GM18499 (cell line): ENCODE data around the gene LUC7L.
"Not testable (repeated sequence)": the region's sequence is repeated elsewhere in the genome, so short reads cannot be mapped to it uniquely, and the experiment has no call there.

ENCODE experiments used
- ATAC-seq: cut with Tn5 transposase; IDR thresholded peaks from one replicate; pipeline ENCODE4 v1.9.1; 2021; ENCODE audit warnings: moderate number of reproducible peaks; ENCODE audit not compliant: insufficient read depth, unreplicated experiment

LUC7L gene

DNA sequence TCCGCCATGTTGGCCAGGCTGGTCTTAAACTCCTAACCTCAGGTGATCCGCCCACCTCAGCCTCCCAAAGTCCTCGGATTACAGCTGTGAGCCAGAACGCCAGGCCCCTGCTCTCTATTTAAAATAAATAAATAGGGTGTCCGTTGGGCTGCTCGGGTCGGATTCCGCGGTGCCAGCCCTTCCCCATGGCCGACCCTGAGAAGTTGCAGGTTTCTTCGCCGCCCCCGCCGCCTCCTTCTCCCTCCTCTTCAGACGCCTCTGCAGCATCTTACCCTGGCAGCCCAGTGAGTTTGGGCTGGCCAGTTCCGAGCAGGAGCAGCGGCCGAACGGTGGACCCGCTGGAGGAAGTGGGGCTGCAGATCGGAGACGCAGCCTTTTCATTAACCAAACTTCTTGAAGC lies 1.7 kb upstream of the LUC7L start:
- no peak for ATAC-seq

DNA sequence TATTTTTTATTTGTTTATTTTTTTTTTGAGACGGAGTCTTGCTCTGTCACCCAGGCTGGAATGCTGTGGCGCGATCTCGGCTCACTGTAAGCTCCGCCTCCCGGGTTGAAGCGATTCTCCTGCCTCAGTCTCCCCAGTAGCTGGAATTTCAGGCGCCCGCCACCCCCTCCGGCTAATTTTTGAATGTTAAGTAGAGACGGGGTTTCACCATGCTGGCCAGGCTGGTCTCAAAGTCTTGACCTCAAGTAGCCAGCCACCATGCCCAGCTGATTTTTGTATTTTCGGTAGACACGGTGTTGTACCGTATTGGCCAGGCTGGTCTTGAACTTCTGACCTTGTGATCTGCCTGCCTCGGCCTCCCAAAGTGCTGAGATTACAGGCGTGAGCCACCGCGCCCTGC lies 1.1 kb upstream of the LUC7L start:
- ATAC-seq: not testable (repeated sequence)

DNA sequence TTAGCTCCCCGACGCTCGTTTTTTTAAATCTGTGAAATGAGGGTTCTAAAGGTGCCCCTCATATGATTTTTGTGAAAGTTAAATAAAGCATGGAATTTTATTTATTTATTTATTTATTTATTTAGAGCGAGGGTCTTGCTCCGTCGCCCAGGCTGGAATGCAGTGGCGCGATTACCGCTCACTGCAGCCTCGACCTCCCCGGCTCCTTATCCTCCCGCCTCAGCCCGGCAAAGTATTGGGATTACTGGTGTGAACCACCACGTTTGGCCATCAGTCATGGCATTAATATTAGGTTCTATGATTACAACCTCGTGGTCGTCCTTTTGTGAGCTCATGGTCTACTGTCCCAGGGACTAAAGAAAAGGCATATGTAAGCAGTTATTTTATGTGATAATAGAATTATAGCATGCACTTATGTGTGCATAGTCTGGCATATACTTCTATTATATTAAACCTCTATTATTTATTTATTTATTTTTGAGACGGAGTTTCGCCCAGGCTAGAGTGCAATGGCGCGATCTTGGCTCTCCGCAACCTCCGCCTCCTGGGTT lies 557 bp upstream of the LUC7L start:
- no peak for ATAC-seq

DNA sequence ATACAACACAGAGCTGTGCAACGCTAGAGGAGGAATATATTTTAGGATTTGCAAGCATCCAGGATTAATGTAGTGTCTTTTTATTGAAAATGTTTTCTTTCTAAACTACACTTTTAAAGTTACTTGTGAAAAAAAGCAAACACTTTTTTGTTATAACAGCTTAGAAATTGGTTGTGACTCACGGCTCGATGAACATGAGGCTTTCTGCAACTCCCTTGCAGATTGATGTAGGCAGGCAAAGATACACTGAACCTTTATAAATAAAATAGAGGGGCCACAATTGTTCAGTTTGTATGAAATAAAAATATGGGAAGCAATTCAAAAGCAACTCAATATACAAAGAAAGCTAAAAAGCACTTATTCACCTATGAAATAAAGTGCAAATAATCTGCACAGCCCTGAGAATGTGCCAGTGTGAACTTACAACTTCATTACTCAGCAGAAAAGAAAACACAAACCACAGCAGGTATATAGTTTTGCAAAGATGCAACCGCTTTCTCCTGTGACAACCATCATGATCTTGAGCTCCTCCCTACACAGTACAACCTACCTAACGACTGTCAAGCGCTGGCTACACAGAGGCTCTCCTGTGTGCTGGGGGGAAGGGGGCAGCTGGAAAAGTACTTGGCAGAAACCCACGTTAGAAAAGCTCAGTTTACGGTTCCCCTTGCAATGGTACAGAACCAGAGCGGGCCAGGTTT lies 948 bp downstream of the LUC7L start:
- no peak for ATAC-seq

DNA sequence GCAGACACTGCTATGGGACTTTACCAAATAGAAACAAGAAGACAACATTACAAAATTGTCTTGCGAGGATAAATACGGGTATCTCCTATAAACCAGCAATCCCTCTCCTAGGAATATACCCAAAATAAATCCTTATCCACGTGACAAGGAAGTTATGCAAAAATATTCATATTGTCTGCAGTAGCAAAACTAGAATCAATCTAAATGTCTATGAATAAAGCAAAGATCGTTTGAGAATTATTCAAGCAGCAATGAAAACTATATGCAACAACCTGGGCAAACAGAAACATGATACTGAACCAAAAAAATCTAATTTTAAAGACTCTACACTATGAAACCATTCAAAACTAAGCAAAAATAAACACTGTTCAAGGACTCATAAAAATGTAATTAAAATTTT lies 9.2 kb downstream of the LUC7L start:
- no peak for ATAC-seq

DNA sequence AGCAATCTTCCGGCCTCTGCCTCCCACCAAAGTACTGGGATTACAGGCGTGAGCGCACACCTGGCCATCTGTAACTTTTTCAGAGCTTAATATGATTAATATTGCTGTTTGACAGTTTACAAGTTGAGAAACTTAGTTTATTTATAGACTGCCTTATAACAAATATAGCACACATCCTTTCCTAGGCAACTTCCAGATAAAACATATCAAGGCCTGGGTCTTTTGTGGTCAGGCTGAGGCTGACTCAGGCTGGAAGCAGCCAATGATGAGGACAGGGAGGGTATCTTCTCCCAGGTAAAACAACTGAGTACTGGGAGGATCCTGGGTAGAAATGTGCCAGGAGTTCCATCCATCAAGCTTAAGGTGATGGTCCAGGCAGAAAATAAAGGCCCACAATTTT lies 16.2 kb downstream of the LUC7L start:
- no peak for ATAC-seq

DNA sequence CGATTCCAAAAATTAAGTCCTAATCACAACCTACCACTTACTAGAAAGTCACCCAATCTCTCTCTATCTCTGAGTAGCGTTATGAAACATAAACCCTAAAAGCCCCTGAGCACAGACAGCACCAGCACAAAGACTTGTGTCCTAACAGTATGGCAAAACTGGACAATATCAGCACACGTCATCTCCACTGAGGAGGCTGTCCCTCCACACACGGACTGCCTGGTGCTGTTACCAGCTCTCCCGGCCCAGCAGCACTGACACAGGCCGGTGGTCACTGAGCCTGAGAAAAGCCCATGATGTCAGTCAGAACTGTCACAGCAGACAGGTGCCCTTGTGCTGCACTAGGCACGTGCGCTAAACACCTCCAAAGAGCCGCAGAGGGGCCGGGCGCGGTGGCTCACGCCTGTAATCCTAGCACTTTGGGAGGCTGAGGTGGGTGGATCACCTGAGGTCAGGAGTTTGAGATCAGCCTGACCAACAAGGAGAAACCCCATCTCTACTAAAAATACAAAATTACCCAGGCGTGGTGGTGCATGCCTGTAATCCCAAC lies 17.5 kb downstream of the LUC7L start:
- ATAC-seq: not testable (repeated sequence)

DNA sequence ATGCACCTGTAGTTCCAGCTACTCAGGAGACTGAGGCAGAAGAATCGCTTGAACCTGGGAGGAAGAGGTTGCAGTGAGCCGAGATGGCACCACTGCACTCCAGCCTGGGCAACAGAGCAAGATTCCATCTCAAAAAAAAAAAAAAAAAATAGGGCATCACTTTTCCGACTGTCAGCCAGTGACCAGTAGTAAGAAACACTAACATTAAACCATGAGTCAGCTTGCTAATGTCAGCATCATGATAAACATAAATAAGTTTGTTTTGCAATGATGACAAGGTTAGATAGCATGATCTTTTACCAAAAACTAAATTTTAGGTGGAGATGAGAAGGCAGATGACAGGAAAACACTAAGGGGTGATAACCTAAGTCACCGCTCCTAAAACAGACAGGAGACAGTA lies 19.9 kb downstream of the LUC7L start:
- ATAC-seq: not testable (repeated sequence)

DNA sequence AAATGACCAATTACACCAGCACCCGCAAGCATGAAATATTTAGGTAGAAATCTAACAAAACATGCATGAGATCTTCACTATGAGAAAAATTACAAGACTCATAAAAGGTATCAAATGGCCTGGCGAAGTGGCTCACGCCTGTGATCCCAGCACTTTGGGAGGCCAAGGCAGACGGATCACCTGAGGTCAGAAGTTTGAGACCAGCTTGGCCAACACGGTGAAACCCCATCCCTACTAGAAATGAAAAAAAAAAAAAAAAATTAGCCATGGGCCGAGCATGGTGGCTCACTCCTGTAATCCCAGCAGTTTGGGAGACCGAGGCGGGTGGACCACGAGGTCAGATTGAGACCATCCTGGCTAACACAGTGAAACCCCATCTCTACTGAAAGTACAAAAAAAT lies 25.2 kb downstream of the LUC7L start:
- not testable (repeated sequence) for ATAC-seq

DNA sequence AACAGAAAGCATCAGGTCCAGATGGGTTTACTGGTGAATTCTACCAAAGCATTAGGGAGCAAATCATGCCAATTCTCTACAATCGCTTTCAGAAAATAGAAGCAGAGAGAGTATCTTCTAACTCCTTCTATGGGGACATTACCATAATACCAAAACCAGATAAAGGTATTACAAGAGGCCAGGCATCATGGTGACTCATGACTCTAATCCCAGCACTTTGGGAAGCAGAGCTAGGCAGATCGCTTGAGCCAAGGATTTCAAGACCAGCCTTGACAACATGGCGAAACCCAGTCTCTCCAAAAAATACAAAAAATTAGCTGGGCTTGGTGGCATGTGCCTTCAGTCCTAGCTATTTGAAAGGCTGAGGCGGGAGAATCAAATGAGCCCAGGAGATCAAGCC lies 26.0 kb downstream of the LUC7L start:
- ATAC-seq: no peak

DNA sequence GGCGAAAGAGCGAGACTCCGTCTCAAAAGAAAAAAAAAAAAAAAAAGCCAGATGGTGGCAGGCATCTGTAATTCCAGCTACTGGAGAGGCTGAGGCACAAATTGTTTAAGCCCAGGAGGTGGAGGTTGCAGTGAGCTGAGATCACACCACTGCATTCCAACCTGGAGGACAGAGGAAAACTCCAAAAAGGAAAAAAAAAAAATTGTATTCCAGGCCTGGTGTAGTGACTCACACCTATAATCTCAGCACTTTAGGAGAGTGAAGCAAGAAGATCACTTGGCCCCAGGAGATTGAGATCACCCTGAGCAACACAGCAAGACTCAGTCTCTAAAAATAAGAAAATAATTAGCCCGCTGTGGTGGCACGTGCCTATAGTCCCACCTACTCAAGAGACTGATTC lies 28.9 kb downstream of the LUC7L start:
- no peak for ATAC-seq

DNA sequence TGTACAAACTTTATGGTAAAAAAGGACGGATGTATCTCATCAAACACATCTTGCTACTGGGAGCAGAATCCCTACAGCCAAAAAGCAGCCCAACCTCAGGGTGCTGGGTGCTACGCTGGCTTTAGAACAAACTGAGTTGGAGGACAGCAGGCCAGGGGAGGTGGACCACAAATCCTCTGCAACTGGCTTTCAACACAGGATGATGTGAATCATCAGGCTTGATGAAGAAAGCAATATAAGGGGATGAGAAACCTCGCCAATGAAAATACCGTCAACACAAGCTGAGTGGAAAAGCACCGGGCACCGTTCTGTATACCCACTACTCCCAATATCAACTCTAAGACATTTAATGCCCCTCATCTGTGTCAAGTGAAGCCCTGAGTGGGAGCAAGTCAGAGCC lies 34.7 kb downstream of the LUC7L start:
- ATAC-seq: no peak

DNA sequence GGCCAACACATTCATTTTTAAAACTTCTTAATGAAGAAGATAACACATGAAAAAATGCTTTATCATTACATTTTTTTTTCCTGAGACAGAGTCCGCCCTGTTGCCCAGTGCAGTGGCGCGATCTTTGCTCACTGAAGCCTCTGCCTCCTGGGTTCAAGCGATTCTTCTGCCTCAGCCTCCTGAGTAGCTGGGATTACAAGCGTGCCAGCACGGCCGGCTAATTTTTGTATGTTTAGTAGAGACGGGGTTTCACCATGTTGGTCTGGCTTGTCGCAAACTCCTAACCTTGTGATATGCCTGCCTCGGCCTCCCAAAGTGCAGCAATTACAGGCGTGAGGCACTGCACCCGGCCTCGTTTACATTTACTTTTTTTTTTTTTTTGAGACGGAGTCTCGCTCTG lies 35.8 kb downstream of the LUC7L start:
- ATAC-seq: no peak

DNA sequence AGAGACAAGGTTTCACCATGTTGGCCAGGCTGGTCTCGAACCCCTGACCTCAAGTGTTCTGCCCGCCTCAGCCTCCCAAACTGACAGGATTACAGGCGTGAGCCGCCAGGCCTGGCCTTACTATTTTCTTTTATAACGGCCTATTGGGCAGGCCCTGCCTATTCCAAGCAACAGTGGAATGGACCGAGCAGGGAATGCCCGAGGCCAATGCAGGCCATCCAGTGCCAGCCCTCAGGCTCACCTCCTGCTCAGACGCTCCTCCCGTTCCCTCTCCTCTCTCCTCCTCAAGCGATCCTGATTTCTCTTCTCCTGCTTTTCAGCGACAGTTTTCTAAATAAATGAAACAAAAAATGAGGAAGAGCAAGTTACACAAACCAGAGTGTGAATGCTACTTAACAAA lies 36.6 kb downstream of the LUC7L start:
- ATAC-seq: no peak

DNA sequence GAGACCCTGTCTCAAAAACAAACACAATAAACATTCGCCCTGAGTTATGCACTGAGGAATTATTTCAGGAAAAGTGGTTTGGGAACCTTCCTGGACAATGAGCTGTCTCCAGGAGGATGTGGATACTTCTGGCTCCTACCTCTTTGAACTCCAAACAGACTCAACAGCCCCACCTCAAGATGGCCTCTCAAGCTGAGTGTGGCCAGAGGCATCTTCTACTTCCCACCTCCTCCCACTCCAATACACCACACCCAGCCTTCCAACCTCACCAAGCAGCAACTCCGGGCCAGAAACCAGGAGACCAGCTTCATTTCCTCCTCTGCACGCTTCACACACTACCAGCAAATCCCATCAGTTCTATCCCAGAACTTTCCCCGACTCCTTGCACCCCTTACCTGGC lies 37.4 kb downstream of the LUC7L start:
- ATAC-seq: no peak

DNA sequence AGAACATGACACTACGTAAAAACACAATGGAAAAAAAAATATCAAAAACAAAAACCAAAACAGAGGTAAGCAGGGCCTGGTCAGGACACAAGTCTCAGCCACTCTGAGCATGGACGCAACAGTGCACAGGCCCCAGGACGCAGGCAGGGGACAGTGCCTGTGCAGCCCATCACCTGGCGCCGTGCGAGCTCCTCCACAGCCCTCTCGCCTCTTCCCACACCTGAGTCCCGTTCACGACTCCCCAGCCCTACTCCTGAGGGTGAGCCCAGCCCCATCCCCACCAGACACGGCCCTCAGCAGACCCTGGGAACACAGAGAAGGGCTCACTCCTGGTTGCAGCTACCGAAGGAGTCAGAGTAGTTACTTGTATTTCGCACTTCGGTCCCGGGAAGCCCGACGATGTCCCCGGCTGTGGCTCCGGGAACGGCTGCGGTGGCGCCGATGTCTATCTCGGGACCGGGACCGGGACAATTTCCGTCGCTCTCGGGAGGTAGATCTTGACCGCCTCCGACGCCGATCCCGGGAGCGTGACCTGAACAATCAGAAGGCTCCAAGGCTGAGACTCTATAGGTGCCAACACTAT lies 39.6 kb downstream of the LUC7L start:
- ATAC-seq: no peak

DNA sequence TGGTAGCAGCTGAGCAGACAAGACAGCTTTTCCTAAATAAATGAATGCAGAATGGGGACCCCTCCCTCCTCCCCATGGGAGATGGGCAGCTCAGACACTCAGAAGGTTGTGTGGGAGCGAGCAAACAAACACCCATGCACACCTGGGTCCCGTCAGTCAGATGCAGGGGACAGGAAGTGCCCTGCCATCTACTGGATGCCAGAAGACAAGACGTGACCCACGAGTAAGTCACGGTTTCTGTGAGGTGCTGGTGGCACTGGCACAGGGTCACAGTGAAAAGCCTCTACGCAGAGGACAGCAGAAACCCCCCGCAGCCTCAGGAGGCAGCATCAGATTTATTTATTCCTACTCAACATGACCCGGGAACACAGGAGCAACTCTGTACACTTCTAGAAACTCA lies 40.6 kb downstream of the LUC7L start:
- no peak for ATAC-seq

DNA sequence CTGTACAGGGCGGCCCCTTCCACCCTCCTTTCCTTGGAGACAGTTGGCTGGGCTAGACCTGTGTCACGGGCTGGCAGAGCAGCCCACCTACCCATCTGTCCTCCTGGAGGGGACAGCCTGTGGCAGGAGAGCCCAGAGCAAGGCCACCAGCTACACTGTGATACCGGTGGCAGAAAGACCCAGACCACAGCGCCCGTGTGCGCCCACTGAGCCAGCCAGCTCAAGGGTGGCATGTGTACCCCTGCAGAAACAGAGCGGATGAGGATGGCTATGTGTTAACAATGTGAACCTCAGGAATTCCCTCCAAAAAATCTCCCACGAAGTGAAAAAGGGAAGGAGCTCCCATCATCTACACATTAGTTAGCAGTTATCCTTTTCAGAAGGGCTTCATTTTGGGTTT lies 41.9 kb downstream of the LUC7L start:
- ATAC-seq: no peak

DNA sequence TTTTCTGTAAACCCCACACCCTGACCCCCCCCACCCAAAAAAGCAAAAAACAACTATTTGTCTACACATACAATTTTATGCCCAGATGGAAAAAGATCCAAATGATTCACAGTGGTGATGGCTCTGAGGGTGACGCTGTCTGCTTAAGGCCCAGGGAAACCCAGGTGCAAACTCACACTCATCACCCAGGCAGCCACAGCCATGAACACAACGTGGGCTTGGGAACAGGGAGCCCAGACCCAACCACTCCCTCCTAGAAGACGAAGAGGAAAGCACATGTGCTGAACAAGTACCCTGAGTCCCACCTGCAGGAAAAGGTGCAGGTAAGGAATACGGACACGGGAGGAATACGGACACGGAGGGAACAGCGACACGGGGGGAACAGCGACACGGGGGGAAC lies 43.6 kb downstream of the LUC7L start:
- ATAC-seq: no peak

DNA sequence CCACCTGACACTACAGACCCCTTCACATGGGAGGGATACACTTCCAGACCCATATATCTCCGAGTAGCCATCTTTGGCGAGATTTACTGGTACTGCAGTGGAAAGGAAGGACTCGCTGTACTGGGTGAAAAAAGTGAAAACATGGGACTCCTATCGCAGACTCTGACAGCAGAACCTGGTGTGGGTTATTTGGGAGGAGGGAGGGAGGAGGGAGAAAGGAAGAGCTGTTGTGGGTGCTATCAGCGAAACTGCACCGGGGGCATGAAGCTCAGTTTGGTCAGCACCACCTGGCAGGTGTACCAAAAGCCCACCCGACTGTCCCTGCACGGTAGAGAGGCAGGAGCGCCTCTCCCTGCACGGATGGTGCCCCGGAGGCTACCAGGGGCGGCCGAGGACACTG lies 44.0 kb downstream of the LUC7L start:
- ATAC-seq: no peak

DNA sequence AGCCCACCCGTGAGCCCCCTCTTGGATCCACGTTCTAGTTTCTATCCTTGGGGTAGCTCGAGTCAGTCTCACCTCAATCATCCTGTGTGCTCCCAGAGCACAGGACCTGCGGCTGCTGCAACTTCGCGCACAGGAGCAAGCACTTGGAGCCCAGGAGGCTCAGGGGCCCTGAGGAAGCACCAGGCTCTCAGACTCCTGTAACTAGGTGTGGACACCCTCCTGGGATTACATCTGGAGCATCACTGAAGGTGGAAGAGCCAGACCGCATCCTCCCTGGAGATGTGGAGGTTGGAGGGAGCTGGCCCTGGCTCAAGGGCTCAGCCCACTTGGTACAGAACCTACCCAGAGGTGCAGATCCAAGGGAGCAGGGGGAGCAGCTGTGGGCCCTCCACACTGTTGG lies 46.2 kb downstream of the LUC7L start:
- no peak for ATAC-seq

DNA sequence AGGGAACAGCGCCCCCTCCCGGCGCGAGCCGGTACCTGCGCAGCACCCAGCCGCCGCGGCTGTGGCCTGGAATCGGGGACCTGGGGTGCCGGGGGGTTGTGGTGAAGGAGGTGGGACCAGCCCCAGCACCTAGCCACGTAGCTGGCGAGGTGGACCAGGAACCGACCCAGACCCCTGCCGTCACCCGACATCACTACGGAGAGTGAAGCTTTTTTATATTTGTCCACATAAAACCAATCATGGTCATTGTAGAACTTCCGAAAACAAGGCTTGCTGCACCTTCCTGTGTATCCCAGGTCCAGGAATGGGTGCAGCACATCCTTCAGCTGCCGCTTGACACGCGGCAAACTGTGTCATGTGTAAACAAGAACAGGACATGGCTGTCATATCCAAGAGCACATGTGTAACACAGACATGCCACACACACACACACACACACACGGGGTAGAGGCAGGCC lies 47.7 kb downstream of the LUC7L start:
- no peak for ATAC-seq
